GM21723 (cell line): ENCODE data around the gene TOMM20.
"Not testable (repeated sequence)": the region's sequence is repeated elsewhere in the genome, so short reads cannot be mapped to it uniquely, and the experiment has no call there.

Experiments
- ATAC-seq: cut with Tn5 transposase; IDR thresholded peaks from one replicate; pipeline ENCODE4 v1.9.1; 2021; ENCODE audit warnings: mild to moderate bottlenecking, moderate library complexity; ENCODE audit not compliant: unreplicated experiment

TOMM20 gene

DNA sequence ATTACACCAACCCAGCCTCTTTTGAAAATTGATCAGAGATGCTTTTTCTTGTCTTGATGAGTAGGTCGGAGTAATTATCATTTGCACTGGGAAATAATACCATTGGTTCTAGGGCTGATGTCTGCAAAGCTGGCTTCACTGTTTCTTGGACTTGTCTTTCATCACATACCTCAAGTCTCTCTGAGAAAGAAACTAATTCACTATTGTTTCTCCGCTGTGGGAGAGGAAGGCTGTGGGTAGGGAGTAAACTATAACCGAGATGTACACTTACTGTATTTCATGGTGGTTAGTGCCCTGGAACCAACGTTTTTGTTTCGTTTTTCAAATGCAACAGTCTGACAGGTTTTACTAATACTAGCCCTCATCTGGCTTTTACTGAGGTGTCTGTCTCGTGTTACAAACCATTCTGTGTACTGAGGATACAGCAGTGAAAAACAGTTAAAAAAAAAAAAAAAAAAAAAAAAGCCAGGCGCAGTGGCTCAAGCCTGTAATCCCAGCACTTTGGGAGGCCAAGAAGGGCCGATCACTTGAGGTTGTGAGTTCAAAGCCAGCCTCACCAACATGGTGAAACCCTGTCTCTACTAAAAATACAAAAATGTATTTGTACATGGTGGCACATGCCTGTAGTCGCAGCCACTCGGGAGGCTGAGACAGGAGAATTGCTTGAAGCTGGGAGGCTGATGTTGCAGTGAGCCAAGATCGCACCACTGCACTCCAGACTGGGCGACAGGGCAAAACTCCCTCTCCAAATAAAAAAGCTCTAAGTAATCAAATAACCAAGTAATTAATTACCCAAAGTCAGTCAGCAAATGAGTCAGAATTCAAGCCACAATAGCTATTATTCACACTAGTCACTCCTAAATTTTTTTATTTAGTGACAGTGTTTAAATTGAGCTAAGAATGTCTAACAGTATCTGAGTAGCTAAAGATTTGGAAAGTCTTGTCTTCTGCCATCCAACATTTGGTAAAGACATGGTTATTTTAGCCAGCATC lies 23.3 kb downstream of the TOMM20 start:
- ATAC-seq = peak; percentile 81

DNA sequence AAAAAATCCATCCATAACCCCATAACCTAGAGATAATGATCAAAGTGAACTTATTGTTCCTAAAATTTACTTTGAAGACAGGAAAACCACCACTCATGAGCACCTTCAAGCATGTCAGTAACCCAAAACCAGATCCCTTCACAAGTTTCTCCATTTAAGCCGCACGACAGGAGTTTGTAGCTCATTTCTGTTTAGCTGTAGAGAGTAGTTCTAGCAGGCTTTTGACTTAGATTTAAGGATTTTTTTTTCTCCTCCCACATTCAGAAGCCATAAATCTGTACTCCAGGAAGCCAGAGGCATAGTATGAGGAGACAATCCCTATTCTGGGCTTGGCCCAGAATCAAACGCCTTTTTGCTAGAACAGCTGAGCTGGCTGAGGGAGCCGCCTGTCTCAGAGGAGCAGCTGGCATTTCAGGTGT lies 25.6 kb downstream of the TOMM20 start:
- ATAC-seq = no peak

DNA sequence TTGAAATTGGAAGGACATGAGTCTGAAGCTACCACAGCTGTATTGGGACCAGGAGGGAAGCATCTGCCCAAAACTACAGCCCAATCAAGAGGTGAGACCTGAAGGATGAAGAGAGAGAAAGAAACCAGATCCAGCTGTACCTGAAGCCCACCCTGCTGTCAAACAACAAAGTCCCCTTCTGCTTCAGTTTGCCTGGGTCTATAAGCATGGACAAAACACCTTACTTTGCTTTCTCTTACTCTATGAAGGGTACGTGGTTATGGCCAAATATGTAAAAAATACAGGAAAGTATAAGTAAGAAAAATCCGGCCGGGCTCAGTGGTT lies 26.4 kb downstream of the TOMM20 start:
- ATAC-seq = no peak

DNA sequence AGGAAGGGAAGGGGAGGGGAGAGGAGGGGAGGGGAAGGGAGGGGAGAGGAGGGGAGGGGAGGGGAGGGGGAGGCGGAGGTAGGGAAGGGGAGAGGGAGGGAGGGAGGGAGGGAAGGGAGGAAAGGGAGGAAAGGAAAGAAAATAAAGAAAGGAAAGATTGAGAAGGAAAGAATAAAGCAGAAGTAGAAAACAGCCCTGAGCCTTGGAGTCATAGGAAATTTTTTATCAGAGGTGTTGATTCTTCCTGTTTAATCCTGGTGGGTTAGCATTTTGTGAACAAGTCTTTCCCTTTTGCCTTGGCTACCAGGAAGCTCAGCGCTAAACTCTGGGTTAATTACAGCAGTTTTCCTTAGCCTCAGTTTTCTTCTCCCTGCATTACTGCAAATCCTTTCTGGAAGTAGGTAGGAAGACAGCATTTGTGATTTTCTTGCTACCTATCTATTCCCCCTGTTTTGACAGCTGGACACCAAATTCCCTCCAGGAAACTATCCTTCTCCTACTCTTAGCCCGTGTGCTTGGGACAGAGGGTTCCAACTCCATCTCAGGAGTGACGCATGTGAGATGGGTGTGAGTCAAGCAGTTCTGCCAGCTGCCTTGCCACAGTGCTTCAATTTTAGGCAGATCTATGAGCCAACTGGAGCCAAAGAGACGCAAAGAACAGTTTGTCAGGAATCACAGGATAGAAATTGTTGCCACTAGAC lies 26.9 kb downstream of the TOMM20 start:
- ATAC-seq = no peak

DNA sequence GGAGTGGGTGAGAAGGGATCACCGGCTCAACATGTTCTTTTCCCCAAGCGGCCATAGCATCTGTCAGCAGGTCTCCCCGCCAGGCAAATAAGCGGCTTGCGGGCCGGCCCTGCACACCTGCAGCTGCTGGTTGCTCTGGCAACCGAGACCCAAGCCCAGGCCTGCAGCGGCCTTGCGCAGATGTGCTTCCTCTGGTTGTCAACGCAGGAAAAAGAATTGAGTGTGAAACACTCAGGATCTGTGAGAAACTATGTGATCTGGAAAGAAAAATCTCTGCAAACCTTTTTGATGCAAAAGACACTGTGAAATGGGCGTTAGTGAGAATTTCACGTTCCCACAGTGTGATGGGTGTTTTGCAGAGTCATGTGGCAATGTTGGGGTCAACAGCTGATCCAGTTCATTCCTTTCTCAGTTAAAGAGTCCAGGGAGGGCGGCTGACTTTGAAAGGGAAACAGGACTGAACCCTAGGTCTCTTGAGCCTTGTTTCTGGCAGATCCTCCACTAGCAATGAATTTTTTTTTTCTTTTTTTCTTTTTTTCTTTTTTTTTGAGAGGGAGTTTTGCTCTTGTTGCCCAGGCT lies 28.4 kb downstream of the TOMM20 start:
- no peak for ATAC-seq

DNA sequence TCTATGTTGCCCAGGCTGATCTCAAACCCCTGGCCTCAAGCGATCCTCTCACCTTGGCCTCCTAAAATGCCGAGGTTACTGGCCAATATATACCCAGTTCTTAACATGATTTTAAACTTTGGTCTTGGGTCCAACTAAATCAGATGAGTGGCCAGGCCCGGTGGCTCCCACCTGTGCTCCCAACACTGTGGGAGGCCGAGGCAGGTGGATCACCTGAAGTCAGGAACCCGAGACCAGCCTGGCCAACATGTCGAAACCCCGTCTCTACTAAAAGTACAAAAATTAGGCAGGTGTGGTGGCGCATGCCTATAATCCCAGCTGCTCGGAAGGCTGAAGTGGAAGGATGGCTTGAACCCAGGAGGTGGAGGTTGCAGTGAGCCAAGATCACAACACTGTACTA lies 29.6 kb downstream of the TOMM20 start:
- no peak for ATAC-seq

DNA sequence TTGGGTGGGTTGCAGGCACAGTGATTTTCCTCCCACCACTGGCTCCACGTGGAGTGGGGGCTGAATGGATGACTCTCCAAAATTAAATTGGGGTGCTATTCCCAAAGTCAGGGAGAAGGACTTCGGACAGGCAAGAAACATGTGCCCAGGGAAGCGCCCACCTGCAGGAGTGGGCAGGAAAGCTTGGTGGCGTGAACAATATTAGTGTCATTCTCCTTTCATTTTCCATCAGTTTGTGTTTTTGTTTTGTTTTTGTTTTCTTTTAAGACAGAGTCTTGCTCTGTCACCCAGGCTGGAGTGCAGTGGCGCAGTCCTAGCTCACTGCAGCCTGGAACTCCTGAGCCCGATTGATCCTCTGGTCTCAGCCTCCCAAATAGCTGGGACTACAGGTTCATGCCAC lies 30.1 kb downstream of the TOMM20 start:
- no peak for ATAC-seq

DNA sequence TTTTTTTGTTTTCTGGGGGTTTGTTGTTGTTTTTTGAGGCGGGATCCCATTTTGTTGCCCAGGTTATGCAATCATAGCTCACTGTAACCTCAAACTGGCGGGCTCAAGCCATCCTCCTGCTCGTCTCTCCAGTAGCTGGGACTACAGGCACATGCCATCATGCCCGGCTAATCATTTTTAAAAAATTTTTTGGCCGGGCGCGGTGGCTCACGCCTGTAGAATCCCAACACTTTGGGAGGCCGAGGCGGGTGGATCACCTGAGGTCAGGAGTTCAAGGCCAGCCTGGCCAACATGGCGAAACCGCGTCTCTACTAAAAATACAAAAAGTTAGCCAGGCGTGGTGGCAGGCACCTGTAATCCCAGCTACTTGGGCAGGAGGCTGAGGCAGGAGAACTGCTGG lies 31.1 kb downstream of the TOMM20 start:
- not testable (repeated sequence) for ATAC-seq

DNA sequence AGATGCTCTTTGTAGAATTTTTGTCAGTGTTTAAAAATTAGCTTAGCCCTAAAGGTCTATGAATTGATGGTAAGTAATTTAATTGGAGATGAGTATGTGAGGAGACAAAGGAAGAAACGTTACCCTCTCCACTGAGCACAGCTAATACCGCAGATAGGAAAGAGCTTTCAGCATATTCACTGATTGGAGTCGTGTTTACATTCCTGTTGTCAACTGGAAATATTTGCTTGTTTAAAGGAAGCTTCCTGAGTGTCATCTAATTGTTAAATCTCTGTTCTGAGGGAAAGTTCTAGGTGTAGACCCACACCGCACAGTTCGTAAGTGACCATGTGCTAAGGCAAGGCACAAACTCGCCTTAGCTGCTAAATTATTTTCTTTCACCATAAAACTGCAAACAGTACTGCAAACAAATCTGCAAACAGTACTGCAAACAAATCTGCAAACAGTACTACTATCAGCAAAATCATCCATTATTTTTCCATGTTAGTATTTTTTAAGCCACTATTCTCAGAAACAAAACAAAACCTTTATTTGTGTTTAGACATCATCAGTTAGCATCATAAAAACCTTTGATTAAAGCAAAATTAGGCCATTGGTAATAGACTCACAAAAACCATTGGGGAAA lies 32.6 kb downstream of the TOMM20 start:
- ATAC-seq = no peak

DNA sequence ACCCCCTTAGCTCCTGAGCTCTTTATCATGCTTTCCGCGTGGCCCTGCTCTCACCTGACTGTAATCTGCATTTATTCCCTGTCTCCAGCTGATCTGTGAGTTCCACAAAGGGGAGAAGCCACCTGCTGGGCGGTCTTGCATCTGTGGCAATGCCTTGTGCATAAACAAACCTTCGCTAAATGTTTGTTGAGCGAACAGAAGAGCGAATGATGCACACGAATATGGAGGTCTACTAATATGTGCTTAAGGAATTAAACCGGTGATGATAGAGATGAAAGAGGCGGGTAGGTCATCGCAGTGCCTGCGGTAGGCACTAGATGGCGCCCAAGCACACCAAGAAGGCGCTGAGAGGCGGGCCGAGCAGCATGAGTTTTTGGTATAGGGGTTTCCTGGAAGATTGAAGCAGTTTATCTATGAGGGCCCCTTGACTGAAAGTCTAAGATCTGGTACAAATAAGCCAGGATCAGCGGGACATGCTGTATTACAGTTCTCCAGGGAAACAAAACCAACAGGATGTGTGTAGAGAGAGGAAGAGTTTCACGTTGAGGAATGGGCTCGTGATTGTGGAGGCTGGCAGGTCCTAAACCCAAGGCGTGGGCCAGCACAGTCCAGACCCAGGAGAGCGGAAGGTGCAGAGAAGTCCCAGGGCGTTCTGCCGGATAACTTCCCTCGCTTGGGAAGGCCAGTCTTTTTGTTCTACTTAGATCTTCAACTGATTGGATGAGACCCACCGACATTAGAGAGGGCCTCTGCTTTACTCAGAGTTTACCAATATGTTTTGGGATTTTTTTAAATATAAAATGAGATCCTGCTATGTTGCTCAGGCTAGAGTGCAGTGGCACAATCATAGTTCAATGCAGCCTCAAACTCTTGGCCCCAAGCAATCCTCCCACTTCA lies 34.7 kb downstream of the TOMM20 start:
- peak; percentile 71 for ATAC-seq

DNA sequence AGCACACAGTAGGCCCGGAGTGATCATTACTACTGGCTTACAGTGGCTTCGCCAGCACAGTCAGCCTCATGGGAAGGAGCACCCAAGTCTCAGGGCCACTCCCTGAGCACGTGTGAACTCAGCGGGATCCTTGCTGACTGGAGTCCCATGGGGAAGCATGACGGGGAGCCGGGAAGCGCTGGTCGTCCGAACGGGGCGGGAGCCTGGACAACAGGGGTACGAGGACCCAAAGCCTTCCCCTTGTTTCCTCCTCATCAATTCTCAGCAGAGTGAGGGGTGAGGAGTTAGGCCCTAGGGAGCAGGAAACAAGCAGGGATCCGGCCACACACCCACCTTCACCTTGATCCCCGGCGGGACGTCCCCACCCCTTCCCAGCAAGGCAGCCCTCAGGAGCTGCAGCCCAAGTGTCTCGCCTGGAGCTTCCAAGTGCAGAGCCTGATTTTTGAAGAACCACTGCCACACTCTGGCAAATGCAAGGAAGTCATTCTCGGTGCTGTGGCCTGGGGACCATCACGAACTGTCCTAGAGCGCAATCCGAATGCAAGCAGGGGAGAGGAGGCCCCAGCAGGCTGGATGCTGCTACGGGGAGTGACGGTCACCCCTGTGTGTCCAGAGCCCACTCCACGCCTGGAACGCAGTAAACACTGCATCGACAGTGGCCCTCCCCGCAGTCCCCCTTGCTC lies 35.5 kb downstream of the TOMM20 start:
- ATAC-seq = no peak

DNA sequence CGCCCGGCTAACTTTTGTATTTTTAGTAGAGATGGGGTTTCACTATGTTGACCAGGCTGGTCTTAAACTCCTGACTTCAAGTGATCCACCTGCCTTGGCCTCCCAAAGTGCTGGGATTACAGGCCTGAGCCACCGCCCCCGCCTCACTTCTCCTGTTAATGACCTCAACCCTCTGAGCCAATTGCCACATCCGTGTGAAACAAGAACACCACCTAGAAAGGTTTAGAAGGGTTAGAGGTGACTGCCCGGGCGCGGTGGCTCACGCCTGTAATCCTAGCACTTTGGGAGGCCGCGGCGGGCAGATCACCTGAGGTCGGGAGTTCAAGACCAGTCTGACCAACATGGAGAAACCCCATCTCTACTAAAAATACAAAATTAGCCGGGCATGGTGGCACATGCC lies 36.2 kb downstream of the TOMM20 start:
- not testable (repeated sequence) for ATAC-seq

DNA sequence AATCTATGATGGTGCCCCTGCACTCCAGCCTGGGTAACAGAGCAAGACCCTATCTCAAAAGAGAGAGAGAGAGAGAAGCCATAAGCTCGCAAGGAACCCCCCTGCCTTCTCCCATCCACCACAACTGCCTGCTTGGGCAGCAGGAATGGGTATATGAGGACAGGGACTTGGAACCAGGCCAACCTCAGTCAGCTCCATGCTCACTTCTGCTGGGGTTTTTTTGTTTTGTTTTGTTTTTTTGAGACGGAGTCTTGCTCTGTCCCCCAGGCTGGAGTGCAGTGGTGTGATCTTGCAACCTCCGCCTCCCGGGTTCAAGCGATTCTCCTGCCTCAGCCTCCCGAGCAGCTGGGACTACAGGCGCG lies 36.6 kb downstream of the TOMM20 start:
- ATAC-seq = not testable (repeated sequence)

DNA sequence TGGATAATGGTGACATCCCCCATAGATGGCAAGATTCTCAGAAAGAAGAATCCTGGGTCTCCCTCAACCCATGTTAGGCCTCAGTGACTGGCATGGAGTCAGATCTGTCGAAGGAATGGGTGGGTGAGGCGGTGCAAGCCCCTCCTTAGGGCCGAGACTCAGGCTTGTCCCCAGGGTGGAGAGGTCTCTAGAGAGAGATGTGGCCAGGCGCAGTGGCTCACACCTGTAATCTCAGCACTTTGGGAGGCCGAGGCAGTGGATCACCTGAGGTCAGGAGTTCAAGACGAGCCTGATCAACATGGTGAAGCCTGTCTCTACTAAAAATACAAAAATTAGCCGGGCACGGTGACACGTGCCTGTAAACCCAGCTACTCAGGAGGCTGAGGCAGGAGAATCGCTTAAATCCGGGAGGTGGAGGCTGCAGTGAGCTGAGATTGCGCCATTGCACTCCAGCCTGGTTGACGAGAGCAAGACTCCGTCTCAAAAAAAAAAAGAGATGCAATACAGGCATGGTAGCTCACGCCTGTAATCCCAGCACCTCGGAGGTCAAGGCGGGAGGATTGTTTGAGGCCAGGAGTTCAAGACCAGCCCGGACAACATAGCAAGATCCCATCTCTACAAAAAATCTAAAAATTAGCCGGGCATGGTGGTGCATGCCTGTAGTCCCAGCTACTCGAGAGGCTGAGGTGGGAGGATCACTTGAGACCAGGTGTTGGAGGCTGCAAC lies 37.2 kb downstream of the TOMM20 start:
- ATAC-seq = not testable (repeated sequence)

DNA sequence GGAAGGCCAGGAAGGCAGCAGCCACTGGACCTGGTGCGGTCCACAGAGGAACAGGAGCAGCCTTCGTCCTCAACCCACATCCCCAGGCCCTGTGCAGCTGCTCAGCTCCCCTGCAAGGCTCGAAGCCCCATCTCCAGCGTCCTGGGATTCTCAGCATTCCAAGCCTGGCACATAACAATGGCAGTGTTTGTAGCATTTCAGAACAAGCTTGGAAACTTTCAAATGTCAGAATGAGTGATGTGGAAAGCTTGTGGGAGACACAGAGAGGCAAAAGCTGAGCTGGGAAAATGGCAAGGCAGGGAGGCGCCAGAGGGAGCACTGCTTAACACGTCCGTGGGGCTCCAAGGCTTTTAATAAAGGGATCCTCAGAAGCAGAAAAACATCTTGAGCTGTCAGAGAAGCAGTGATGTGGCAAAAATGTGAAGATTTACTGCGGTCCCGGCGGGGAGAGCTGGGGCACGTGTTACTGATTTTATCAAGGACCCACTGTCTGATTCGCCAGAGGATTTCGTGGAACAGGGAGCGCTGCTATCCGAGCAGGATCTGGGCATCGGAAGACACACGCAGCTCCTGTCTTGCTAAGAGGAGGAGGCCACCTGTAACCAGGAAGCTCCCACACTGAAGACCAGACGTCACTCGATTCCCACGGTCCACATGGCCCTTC lies 38.1 kb downstream of the TOMM20 start:
- ATAC-seq = no peak

DNA sequence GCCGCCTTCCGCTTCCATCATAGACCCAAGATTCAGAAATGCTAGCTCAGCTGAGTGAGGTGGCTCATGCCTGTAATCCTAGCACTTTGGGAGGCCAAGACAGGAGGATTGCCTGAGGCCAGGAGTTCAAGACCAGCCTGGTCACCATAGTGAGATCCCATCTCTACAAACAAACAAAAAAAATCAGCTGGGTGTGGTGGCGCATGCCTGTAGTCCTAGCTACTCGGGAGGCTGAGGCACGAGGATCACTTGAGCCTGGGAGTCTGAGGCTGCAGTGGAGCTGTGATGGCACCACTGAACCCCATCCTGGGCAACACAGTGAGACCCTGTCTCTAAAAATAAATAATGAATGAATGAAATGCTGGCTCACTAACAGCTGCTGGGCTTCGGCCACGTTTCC lies 39.7 kb downstream of the TOMM20 start:
- no peak for ATAC-seq

DNA sequence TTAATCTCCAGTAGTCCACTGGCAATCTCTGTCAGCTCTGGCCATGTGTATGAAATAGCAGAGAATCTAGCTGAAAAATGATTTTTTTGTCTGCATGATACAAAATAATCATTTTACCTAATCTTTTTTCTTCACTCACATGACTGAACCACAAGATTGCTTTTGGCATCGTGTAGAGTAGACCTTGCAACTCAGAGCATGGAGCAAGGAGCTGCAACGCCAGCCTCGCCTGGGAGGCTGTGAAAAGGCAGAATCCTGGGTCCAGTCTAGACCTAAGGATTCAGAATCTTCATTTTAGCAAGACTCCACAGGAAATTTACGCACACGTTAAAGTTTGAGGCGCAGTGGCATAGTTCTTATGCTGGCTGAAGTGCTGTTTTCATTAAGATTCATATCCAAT lies 40.2 kb downstream of the TOMM20 start:
- no peak for ATAC-seq

DNA sequence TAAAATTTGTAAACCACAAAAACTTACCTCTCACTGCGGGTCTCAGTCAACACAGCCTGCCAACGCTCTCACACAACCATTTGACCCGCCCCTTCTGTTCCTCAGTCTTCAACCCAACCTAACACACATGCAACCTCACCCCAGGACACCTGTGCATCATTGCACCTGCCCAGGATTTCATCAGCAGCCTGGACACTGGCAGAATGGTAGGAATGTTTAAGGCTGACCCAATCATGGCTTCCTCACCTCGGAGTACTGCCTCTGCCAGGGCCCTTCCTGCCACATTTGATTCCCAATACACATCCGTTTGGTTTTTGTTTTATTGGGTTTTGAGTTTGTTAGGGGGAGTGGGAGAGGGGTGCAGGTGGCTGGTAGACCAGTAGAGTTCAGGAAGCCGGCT lies 40.7 kb downstream of the TOMM20 start:
- ATAC-seq = no peak
